ENCODE results near the gene CCDC33. TPM values are rescaled to one million over a fixed set of nuclear protein-coding genes. Genes with fewer than 3 reads are reported as not detected.

Gene CCDC33
- total and polyA plus RNA-seq, 10 of the 15 experiments (the other 5 are each of a cell fraction or from before 2014, with no cell fraction given) = 0.57 to 5.8 (median 4.3) TPM

GRCh38 chr15:74315626-74316025 lies 79.5 kb downstream of the CCDC33 start (continued):
- TF ChIP-seq REST (IDR thresholded peaks at IDR 0.05; ENCODE audit: low read depth, low read length) = no peak
- peak; percentile 72 for TF ChIP-seq RUNX3 (IDR thresholded peaks at IDR 0.05; ENCODE audit: low read length)
- TF ChIP-seq HDGF (IDR thresholded peaks at IDR 0.05) = no peak
- TF ChIP-seq EZH2 (IDR thresholded peaks at IDR 0.05; ENCODE audit: borderline replicate concordance, control insufficient read depth, low read depth, low read length) = no peak
- no peak for TF ChIP-seq CREM (IDR thresholded peaks at IDR 0.05; ENCODE audit: low read depth)
- TF ChIP-seq CBFB (IDR thresholded peaks at IDR 0.05; ENCODE audit: low read depth) = no peak
- peak; percentile 38; the same call in 1 of the 2 replicates for TF ChIP-seq GATAD2B (conservative IDR thresholded peaks at IDR 0.05; ENCODE audit: low read depth)
- TF ChIP-seq ZNF217 (IDR thresholded peaks at IDR 0.05) = no peak
- TF ChIP-seq RELA (IDR thresholded peaks at IDR 0.05; ENCODE audit: borderline replicate concordance, partially characterized antibody) = no peak
- TF ChIP-seq EP300 (IDR thresholded peaks at IDR 0.05; ENCODE audit: borderline replicate concordance in 1 of 2, control insufficient read depth in 1 of 2, low read depth in 2 of 2, low read length in 2 of 2) = peak in 1 of 2 experiments; percentile 20; a peak in 1 of 4 replicates
- no peak for TF ChIP-seq NRF1 (conservative IDR thresholded peaks at IDR 0.05; ENCODE audit: low read depth, low read length)
- TF ChIP-seq TBL1XR1 (IDR thresholded peaks at IDR 0.05; ENCODE audit: low read depth, low read length) = no peak
- peak; percentile 30 for TF ChIP-seq MEF2B (IDR thresholded peaks at IDR 0.05; ENCODE audit: partially characterized antibody, poor library complexity, severe bottlenecking)
- TF ChIP-seq MLLT1 (IDR thresholded peaks at IDR 0.05) = no peak
- TF ChIP-seq ZBTB33 (IDR thresholded peaks at IDR 0.05) = no peak
- no peak for TF ChIP-seq JUND (IDR thresholded peaks at IDR 0.05; ENCODE audit: low read depth, low read length)
- peak; percentile 46; the same call in 1 of the 2 replicates for TF ChIP-seq DPF2 (IDR thresholded peaks at IDR 0.05)
- no peak for TF ChIP-seq SIX5 (IDR thresholded peaks at IDR 0.05; ENCODE audit: low read depth, low read length, severe bottlenecking)
- TF ChIP-seq PBX3 (IDR thresholded peaks at IDR 0.05; ENCODE audit: insufficient replicate concordance, low read depth, low read length) = no peak
- no peak for TF ChIP-seq STAT1 (conservative IDR thresholded peaks at IDR 0.05)

Measured in GM12878 (cell line).